GM19467 (cell line): Measurements from ENCODE around the gene ETV2.

ENCODE experiments used
- ATAC-seq: cut with Tn5 transposase; IDR thresholded peaks from one replicate; pipeline ENCODE4 v1.9.1; 2021; ENCODE audit warnings: mild to moderate bottlenecking, moderate library complexity; ENCODE audit not compliant: unreplicated experiment

The ETV2 gene

GRCh38 chr19:35623327-35624010, 18.1 kb upstream of the ETV2 start:
- ATAC-seq, result no peak

GRCh38 chr19:35628264-35628564, 13.3 kb upstream of the ETV2 start:
- no peak for ATAC-seq

GRCh38 chr19:35628565-35629331, 12.8 kb upstream of the ETV2 start, which contains the start of gene RBM42:
Gene RBM42 (plus strand): TSS chr19:35629036. CDS start chr19:35629154, 118 bp downstream.
- ATAC-seq, result peak; percentile 88

- ATAC-seq, result peak; percentile 11
These were observed 12.3 kb upstream of the ETV2 start for GRCh38 chr19:35629332-35629633.

GRCh38 chr19:35633727-35634440, 7.7 kb upstream of the ETV2 start:
- no peak for ATAC-seq

- ATAC-seq, result no peak
These were observed 4.9 kb upstream of the ETV2 start for GRCh38 chr19:35636651-35637050.

- ATAC-seq, result no peak
These were observed 4.4 kb upstream of the ETV2 start for GRCh38 chr19:35637165-35637564.

- ATAC-seq, result no peak
These were observed 2.3 kb upstream of the ETV2 start for GRCh38 chr19:35639321-35639639.

GRCh38 chr19:35639863-35640262, 1.7 kb upstream of the ETV2 start:
- ATAC-seq, result no peak

GRCh38 chr19:35642312-35642711, 767 bp downstream of the ETV2 start:
- no peak for ATAC-seq

- no peak for ATAC-seq
These were observed 1.3 kb downstream of the ETV2 start for GRCh38 chr19:35642798-35643254.

- ATAC-seq, result no peak
These were observed 2.0 kb downstream of the ETV2 start for GRCh38 chr19:35643255-35644205.

- ATAC-seq, result peak; percentile 61
These were observed 2.9 kb downstream of the ETV2 start for GRCh38 chr19:35644206-35644986.

- no peak for ATAC-seq
These were observed 3.6 kb downstream of the ETV2 start for GRCh38 chr19:35644987-35645679.

GRCh38 chr19:35645680-35646511, 4.4 kb downstream of the ETV2 start:
- no peak for ATAC-seq

- no peak for ATAC-seq
These were observed 6.7 kb downstream of the ETV2 start, which contains the start of gene COX6B1 for GRCh38 chr19:35648017-35648961. Gene COX6B1 (plus strand): TSS chr19:35648323. CDS start chr19:35651244, 2,921 bp downstream.

- ATAC-seq, result no peak
These were observed 9.0 kb downstream of the ETV2 start for GRCh38 chr19:35650581-35650980.
